NB4 (cell line): ENCODE results near the gene ACTA2.

Source experiments
- DNase-seq: peaks from one replicate; pipeline ENCODE4 v3.0.0; 2010; ENCODE audit warnings: low read depth
- H3K4me3 ChIP-seq: one replicate; pipeline ENCODE4 v1.5.1; 2011; ENCODE audit warnings: mild to moderate bottlenecking, low read depth, low read length, moderate library complexity
- MYC ChIP-seq: IDR thresholded peaks from 2 replicates; pipeline ENCODE4 v1.6.1; 2011; ENCODE audit warnings: low read depth, low read length
- POLR2A ChIP-seq: IDR thresholded peaks from 2 replicates; pipeline ENCODE4 v1.6.1; 2011; ENCODE audit warnings: mild to moderate bottlenecking; ENCODE audit not compliant: insufficient read length; ENCODE audit errors: extremely low read depth
- TF ChIP-seq, protein P1 (sequence below): IDR thresholded peaks from one replicate; pipeline ENCODE4 v1.5.1; 2012; ENCODE audit warnings: low read depth, low read length
- TF ChIP-seq, protein P2 (sequence below): IDR thresholded peaks from 2 replicates; pipeline ENCODE4 v1.6.1; 2011; ENCODE audit warnings: low read depth, low read length

Gene ACTA2

DNA sequence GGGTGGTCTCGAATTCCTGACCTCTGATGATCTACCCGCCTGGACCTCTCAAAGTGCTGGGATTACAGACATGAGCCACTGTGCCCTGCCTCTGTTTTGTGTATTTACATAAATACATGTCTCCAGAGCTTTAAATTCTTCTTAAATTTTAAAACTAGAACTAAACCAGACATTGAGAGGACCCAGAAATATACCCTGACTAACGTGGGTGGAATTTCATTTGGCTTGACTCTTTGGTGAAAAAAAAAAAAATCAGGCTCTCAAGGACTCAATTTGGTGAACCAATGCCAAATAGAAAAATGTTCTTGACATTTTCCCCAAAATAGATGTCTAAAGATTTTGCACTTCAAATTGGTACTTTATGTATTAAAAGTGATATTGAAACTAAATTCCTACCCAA lies 21.4 kb upstream of the ACTA2 start:
- DNase-seq, result no peak
- H3K4me3 ChIP-seq, result no peak overlapping the region
- TF ChIP-seq POLR2A, result no peak
- TF ChIP-seq, protein P1, sequence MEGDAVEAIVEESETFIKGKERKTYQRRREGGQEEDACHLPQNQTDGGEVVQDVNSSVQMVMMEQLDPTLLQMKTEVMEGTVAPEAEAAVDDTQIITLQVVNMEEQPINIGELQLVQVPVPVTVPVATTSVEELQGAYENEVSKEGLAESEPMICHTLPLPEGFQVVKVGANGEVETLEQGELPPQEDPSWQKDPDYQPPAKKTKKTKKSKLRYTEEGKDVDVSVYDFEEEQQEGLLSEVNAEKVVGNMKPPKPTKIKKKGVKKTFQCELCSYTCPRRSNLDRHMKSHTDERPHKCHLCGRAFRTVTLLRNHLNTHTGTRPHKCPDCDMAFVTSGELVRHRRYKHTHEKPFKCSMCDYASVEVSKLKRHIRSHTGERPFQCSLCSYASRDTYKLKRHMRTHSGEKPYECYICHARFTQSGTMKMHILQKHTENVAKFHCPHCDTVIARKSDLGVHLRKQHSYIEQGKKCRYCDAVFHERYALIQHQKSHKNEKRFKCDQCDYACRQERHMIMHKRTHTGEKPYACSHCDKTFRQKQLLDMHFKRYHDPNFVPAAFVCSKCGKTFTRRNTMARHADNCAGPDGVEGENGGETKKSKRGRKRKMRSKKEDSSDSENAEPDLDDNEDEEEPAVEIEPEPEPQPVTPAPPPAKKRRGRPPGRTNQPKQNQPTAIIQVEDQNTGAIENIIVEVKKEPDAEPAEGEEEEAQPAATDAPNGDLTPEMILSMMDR, result no peak
- TF ChIP-seq, protein P2, sequence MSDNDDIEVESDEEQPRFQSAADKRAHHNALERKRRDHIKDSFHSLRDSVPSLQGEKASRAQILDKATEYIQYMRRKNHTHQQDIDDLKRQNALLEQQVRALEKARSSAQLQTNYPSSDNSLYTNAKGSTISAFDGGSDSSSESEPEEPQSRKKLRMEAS, result no peak
- TF ChIP-seq MYC, result no peak

DNA sequence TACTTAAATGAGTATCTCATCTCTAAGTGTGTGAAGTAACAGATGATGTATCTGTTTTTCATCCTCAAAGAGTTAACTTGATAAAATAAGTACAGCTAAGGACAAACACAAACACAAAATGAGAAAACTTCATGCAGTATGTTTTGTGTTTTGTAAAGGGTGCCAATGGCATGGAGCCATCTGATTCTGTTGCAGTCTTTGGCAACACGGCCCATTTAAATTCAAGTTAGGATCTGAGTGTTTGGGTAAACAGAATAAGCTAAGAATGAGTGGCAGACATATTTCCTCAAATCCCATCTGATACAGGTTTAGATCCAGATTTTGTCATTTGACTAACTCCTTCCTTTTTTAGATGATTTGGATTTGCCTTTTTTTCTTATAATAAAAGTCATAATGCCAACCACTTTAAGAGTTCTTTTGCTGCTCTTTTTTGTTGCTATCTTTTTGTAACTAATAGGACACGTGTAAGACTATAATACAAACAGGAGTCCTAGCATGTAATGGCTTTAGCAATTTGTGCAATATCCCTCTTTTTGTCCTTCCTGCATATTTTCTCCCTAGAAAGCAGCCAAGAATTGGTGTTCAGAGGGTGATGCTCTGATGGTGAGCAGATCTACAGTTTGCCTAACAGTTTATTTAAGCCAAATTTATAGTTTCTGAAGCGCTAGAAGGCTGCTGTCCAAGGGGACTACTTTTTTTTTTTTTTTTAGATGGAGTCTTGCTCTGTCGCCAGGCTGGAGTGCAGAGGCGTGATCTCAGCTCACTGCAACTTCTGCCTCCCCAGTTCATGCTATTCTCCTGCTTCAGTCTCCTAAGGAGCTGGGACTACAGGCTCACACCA lies 18.9 kb upstream of the ACTA2 start:
- H3K4me3 ChIP-seq, result no peak overlapping the region
- no peak for TF ChIP-seq POLR2A
- no peak for TF ChIP-seq MYC
- TF ChIP-seq, protein P1, result no peak
- TF ChIP-seq, protein P2, result no peak
- no peak for DNase-seq

DNA sequence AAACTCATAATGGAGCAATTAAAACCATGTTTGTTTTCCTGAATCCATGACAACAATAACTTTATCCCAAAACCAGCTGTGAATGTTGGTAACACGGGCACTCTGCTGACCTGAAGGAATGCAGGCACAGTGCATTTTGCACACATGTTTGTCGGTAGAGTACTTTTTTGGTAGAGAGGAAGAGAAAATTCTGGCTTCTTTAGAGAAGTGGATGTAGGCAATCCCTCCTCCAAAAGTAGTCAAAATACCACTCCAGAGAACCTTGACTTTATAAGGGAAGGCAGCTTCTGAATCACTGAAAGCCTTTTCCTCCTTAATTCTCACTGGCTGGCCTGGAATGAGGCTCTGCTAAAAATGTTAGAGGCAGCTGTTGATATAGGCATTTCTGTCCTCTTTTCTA lies 15.8 kb upstream of the ACTA2 start:
- no peak overlapping the region for H3K4me3 ChIP-seq
- DNase-seq, result no peak
- TF ChIP-seq MYC, result no peak
- TF ChIP-seq, protein P2, result no peak
- TF ChIP-seq POLR2A, result no peak
- TF ChIP-seq, protein P1, result no peak

DNA sequence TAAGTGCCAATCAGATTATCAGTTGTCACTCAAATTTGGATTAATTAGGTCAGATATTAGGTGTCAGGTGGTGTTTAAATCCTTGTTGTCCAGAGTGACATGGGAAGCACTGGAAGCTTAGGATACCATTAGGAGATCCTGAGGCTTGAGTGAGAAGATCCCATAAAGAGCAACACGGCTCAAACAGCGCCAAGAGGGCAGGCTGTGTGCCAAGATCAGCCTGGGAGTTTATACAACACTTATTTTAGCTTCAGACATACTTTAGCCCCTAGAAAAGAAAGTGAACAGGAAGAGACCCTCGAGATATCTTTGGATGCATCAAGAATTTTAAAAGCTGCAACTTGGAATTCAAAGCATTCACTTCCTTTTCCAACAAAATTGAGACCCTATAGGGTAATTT lies 14.2 kb upstream of the ACTA2 start:
- H3K4me3 ChIP-seq, result no peak overlapping the region
- TF ChIP-seq, protein P2, result no peak
- TF ChIP-seq MYC (no peak), POLR2A (no peak)
- no peak for DNase-seq

DNA sequence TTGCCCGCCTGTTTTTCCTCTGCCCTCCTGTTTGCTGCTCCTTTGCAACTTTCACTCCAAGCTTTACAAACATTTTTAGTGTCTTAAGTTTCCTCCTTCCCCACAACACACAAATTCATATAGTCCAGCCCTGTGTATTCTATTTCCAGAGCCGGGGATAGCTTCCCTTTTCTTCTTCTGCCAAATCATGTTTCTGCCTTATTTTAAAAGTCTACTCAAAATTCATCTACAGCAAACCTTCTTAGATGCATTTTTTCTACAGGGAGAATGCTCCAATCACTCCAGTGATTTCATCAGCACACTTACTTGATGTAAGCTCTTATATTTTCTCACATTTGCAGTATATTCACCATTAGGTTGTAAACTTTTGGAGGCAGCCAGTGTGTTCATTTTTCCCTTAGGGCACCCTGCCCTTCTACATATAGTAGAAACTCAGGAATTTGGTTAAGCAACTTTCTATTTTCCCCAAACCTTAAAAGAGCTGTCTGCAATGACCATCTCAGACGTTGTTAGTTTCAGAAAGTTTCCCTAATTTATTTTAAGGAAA lies 12.4 kb upstream of the ACTA2 start:
- no peak overlapping the region for H3K4me3 ChIP-seq
- TF ChIP-seq MYC (no peak), POLR2A (no peak)
- TF ChIP-seq, protein P2, result no peak
- TF ChIP-seq, protein P1, result no peak
- no peak for DNase-seq

DNA sequence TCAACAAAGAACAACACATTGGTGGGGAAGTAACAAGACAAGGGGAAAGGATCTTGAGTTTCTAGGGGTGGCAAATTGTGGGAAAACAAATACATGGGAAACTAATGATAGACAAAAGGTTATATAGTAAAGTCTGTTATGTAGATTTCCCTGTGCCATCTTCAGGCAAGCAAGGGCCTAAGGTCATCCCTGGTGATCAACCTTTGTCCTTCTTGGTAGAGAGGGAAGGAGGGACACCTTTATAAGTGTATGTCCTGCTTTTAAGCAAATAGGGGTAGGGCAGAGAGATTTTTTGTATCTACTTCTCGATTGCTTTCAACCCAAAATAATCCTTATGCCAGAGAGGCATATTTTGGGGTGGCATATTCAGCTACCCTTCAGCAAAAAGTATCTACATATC lies 11.8 kb upstream of the ACTA2 start:
- H3K4me3 ChIP-seq, result no peak overlapping the region
- TF ChIP-seq, protein P2, result no peak
- TF ChIP-seq, protein P1, result no peak
- no peak for TF ChIP-seq MYC
- no peak for TF ChIP-seq POLR2A
- DNase-seq, result no peak
